HG03175 (cell line): ENCODE measurements around the gene ADARB1.
"Not testable (repeated sequence)": the region's sequence is repeated elsewhere in the genome, so short reads cannot be mapped to it uniquely, and the experiment has no call there.

Experiments used
- ATAC-seq: cut with Tn5 transposase; IDR thresholded peaks from one replicate; pipeline ENCODE4 v1.9.1; 2021; ENCODE audit warnings: mild to moderate bottlenecking, moderate library complexity; ENCODE audit not compliant: unreplicated experiment

Gene ADARB1

GRCh38 chr21:45131537-45131999 is 57.2 kb downstream of the ADARB1 start:
- ATAC-seq = no peak

- no peak for ATAC-seq
Measured at GRCh38 chr21:45132841-45133573, 58.6 kb downstream of the ADARB1 start.

GRCh38 chr21:45133574-45134278 is 59.3 kb downstream of the ADARB1 start:
- ATAC-seq = not testable (repeated sequence)

- ATAC-seq = no peak
Measured at GRCh38 chr21:45134279-45135076, 60.1 kb downstream of the ADARB1 start.

- no peak for ATAC-seq
Measured at GRCh38 chr21:45135122-45135521, 60.7 kb downstream of the ADARB1 start.

- no peak for ATAC-seq
Measured at GRCh38 chr21:45135868-45136267, 61.5 kb downstream of the ADARB1 start.

GRCh38 chr21:45136500-45136899 is 62.1 kb downstream of the ADARB1 start:
- no peak for ATAC-seq

GRCh38 chr21:45136927-45137611 is 62.7 kb downstream of the ADARB1 start:
- ATAC-seq = no peak

- ATAC-seq = no peak
Measured at GRCh38 chr21:45137612-45137937, 63.2 kb downstream of the ADARB1 start.

- no peak for ATAC-seq
Measured at GRCh38 chr21:45138199-45139002, 64.0 kb downstream of the ADARB1 start.

- not testable (repeated sequence) for ATAC-seq
Measured at GRCh38 chr21:45139003-45139360, 64.6 kb downstream of the ADARB1 start.

GRCh38 chr21:45139473-45139872 is 65.1 kb downstream of the ADARB1 start:
- ATAC-seq = no peak

- ATAC-seq = no peak
Measured at GRCh38 chr21:45140346-45140940, 66.1 kb downstream of the ADARB1 start.

- ATAC-seq = not testable (repeated sequence)
Measured at GRCh38 chr21:45140944-45141343, 66.6 kb downstream of the ADARB1 start.

GRCh38 chr21:45141507-45141906 is 67.1 kb downstream of the ADARB1 start:
- no peak for ATAC-seq

GRCh38 chr21:45142469-45143308 is 68.3 kb downstream of the ADARB1 start:
- ATAC-seq = no peak

- ATAC-seq = no peak
Measured at GRCh38 chr21:45143855-45144254, 69.5 kb downstream of the ADARB1 start.

- no peak for ATAC-seq
Measured at GRCh38 chr21:45145146-45145545, 70.8 kb downstream of the ADARB1 start.

- ATAC-seq = not testable (repeated sequence)
Measured at GRCh38 chr21:45145846-45146245, 71.5 kb downstream of the ADARB1 start.
